ENCODE measurements around the gene PRKCH.

DNA sequence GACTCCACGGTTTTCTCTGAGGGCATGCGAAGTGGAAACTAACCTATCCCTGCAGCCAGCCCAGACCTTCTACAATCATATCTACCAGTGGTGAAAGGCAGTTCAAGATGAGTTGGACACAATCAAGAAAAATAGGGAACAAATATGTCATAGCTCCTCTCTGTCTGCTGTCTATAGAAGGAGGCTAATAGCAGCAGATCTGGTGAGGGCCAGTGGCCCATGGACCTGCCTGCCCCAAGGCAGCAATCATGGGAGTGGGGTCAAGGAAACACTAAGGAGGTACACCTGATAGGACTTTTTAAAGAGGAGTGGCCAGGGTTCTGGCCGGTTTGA, 149.5 kb downstream of the PRKCH start:
- TF ChIP-seq POLR2A (IDR thresholded peaks at IDR 0.05; ENCODE audit: low read length): no peak
- TF ChIP-seq GATA1 (IDR thresholded peaks at IDR 0.05; ENCODE audit: low read depth, low read length): no peak
